Type B pancreatic cell (in vitro differentiated cells): Measurements from ENCODE around the gene PODNL1. TPM values are rescaled to one million over a fixed set of nuclear protein-coding genes. Genes with fewer than 3 reads are reported as not detected.

Source experiments
- DNase-seq: peaks from one replicate; pipeline ENCODE4 v3.0.0; 2021; ENCODE audit warnings: mixed read lengths; ENCODE audit not compliant: unreplicated experiment; ENCODE audit errors: extremely low spot score
- H3K27ac Mint-ChIP-seq: 2 replicates; pipeline ENCODE4 v1.8.0; 2021; ENCODE audit warnings: mild to moderate bottlenecking, mixed read lengths
- H3K27me3 Mint-ChIP-seq: 2 replicates; pipeline ENCODE4 v1.8.0; 2021; ENCODE audit warnings: mixed read lengths
- H3K36me3 Mint-ChIP-seq: 2 replicates; pipeline ENCODE4 v1.8.0; 2021; ENCODE audit warnings: mixed read lengths
- H3K4me1 Mint-ChIP-seq: one replicate; pipeline ENCODE4 v1.8.0; 2021; ENCODE audit warnings: mixed read lengths; ENCODE audit not compliant: unreplicated experiment
- H3K4me3 Mint-ChIP-seq: 2 replicates; pipeline ENCODE4 v1.8.0; 2021; ENCODE audit warnings: mild to moderate bottlenecking, mixed read lengths
- H3K9me3 Mint-ChIP-seq: 2 replicates; pipeline ENCODE4 v1.8.0; 2021; ENCODE audit warnings: mixed read lengths
- CTCF ChIP-seq: fragments of 200-600 bp; sonication (generic); conservative IDR thresholded peaks from 2 replicates; pipeline ENCODE4 v1.5.0; 2021; ENCODE audit warnings: antibody characterized with exemption, mild to moderate bottlenecking
- total RNA-seq: library from RNA; stranded (reverse); gene quantifications from 2 replicates; pipeline ENCODE4 v1.2.1, GENCODE V29; 2021; ENCODE audit warnings: low replicate concordance

Gene PODNL1
- total RNA-seq, 1 donor from 2014 or later, result 0.75 TPM

- no peak for DNase-seq
- H3K27ac Mint-ChIP-seq, result peak overlapping the region; percentile 59
- TF ChIP-seq CTCF, result no peak
- no peaks in the 10 kb centered on the region for H3K4me1 Mint-ChIP-seq
- H3K4me3 Mint-ChIP-seq, result peak overlapping the region; percentile 85
- H3K36me3 Mint-ChIP-seq, result peaks cover 4% of the 10 kb centered on the region
- H3K9me3 Mint-ChIP-seq, result no peaks in the 10 kb centered on the region
- H3K27me3 Mint-ChIP-seq, result no peaks in the 10 kb centered on the region
Measured at GRCh38 chr19:13906521-13906904, 31.7 kb downstream of the PODNL1 start.

GRCh38 chr19:13905634-13906520, 32.3 kb downstream of the PODNL1 start, which contains the start of the genes BRME1 and CC2D1A:
TSS of gene BRME1 (minus strand) at chr19:13906117. CDS start at chr19:13904892, 1,225 bp downstream.
TSS of gene CC2D1A (plus strand) at chr19:13906201. CDS start at chr19:13906442, 241 bp downstream.
- peak within 1 kb of the TSS; percentile 85 for H3K4me3 Mint-ChIP-seq
- no peak for TF ChIP-seq CTCF
- no peaks in the 10 kb centered on the region for H3K27me3 Mint-ChIP-seq
- peak; percentile 92 for DNase-seq
- H3K9me3 Mint-ChIP-seq, result no peaks in the 10 kb centered on the region
- peak within 1 kb of the TSS; percentile 59 for H3K27ac Mint-ChIP-seq
- no peaks in the 10 kb centered on the region for H3K4me1 Mint-ChIP-seq
- no peaks in the 10 kb centered on the region for H3K36me3 Mint-ChIP-seq

GRCh38 chr19:13902993-13903555, 35.1 kb downstream of the PODNL1 start:
- peak; percentile 47 for TF ChIP-seq CTCF
- Mint-ChIP-seq H3K36me3 (no peaks in the 10 kb centered on the region), H3K27me3 (no peaks in the 10 kb centered on the region), H3K4me1 (no peaks in the 10 kb centered on the region), H3K27ac (no peak overlapping the region), H3K4me3 (no peak overlapping the region), H3K9me3 (no peaks in the 10 kb centered on the region)
- DNase-seq, result no peak

- Mint-ChIP-seq H3K4me3 (no peak overlapping the region), H3K27me3 (no peaks in the 10 kb centered on the region), H3K27ac (no peak overlapping the region), H3K4me1 (no peaks in the 10 kb centered on the region), H3K36me3 (no peaks in the 10 kb centered on the region), H3K9me3 (no peaks in the 10 kb centered on the region)
- no peak for DNase-seq
- TF ChIP-seq CTCF, result no peak
Measured at GRCh38 chr19:13899912-13900584, 38.2 kb downstream of the PODNL1 start.

- no peaks in the 10 kb centered on the region for H3K9me3 Mint-ChIP-seq
- H3K4me1 Mint-ChIP-seq, result no peaks in the 10 kb centered on the region
- peak overlapping the region; percentile 16 for H3K27ac Mint-ChIP-seq
- TF ChIP-seq CTCF, result no peak
- no peak for DNase-seq
- no peaks in the 10 kb centered on the region for H3K27me3 Mint-ChIP-seq
- H3K36me3 Mint-ChIP-seq, result no peaks in the 10 kb centered on the region
- H3K4me3 Mint-ChIP-seq, result no peak overlapping the region
Measured at GRCh38 chr19:13899393-13899792, 38.8 kb downstream of the PODNL1 start.
